Measurements from ENCODE around the gene OLIG2.

Gene OLIG2

DNA sequence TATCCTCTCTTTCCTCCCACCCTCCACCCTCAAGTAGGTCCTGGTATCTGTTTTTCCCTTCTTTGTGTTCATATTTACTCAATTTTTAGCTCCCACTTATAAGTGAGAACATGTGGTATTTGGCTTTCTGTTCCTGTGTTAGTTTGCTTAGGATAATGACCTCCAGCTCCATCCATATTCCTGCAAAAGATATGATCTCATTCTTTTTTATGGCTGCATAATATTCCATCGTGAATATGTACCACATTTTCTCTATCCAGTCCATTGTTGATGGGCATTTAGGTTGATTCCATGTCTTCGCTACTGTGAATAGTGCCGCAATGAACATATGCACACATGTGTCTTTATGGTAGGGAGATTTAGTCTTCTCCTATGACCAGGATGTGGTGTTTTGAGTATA, 14.5 kb downstream of the OLIG2 start:
- no peak for DNase-seq
- Histone ChIP-seq H3K4me1 (no peaks in the 10 kb centered on the region), H3K27ac (no peak overlapping the region), H3K27me3 (peaks cover 0 to 43% of the 10 kb centered on the region in 2 donors), H3K4me3 (no peak overlapping the region), H3K9me3 (no peaks in the 10 kb centered on the region), H3K36me3 (no peaks in the 10 kb centered on the region)
- intact Hi-C loops (cut with DNase I; ENCODE audit: low total_unique reads), result loop anchor here (10.0 kb wide), 1 partner anchor 1005 kb away; no protein-coding TSS in a partner anchor
- TF ChIP-seq, protein P1, sequence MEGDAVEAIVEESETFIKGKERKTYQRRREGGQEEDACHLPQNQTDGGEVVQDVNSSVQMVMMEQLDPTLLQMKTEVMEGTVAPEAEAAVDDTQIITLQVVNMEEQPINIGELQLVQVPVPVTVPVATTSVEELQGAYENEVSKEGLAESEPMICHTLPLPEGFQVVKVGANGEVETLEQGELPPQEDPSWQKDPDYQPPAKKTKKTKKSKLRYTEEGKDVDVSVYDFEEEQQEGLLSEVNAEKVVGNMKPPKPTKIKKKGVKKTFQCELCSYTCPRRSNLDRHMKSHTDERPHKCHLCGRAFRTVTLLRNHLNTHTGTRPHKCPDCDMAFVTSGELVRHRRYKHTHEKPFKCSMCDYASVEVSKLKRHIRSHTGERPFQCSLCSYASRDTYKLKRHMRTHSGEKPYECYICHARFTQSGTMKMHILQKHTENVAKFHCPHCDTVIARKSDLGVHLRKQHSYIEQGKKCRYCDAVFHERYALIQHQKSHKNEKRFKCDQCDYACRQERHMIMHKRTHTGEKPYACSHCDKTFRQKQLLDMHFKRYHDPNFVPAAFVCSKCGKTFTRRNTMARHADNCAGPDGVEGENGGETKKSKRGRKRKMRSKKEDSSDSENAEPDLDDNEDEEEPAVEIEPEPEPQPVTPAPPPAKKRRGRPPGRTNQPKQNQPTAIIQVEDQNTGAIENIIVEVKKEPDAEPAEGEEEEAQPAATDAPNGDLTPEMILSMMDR (IDR thresholded peaks at IDR 0.05), result no peak

DNA sequence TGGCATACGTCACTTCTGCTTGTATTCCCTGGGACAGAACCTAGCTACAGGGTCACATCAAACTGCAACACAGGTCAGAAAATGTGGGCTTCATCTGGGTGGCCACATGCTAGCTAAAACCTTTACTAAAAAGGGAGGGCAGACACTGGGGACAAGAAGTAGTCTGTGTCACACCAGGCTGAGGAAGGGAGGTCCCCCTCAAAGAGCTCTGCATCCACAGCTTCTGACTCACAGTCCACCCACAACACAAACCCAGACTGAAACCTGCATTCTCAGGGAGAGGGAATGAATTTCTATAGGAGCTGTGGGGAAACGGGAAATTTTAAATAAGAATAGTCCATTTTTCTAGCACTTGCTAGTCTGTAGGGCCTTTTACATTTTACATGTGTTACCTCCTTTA, 16.2 kb downstream of the OLIG2 start:
- no peak overlapping the region for H3K27ac ChIP-seq
- H3K4me3 ChIP-seq, result no peak overlapping the region
- no peaks in the 10 kb centered on the region for H3K4me1 ChIP-seq
- peaks cover 0 to 45% of the 10 kb centered on the region in 2 donors for H3K27me3 ChIP-seq
- DNase-seq, result no peak
- no peaks in the 10 kb centered on the region for H3K9me3 ChIP-seq
- TF ChIP-seq, protein P1 (IDR thresholded peaks at IDR 0.05), result no peak
- no peaks in the 10 kb centered on the region for H3K36me3 ChIP-seq
- intact Hi-C loops (cut with DNase I; ENCODE audit: low total_unique reads), result loop anchor here (10.0 kb wide), 1 partner anchor 1007 kb away; no protein-coding TSS in a partner anchor

DNA sequence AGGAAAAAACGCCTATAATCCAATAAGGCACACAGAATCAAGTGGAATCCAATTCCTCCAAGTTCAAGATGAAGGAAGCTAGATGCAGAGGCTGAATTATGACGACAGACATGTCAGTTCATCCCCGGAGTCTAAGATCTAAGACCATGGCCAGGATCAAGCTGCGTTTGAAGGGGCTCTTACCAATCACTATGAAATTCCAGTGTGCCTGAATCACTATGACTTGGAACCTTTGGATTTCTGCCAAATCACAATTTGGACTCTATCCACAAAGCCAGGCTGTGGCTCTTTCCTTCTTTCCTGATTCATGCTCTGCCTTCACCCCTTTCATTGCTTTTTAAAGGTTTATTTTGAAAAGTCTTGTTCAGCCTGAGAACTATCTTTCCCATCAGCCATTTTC, 17.1 kb downstream of the OLIG2 start:
- H3K9me3 ChIP-seq, result no peaks in the 10 kb centered on the region
- TF ChIP-seq, protein P1 (IDR thresholded peaks at IDR 0.05), result no peak
- intact Hi-C loops (cut with DNase I; ENCODE audit: low total_unique reads), result loop anchor here (10.0 kb wide), 1 partner anchor 1008 kb away; no protein-coding TSS in a partner anchor
- no peak for DNase-seq
- no peaks in the 10 kb centered on the region for H3K4me1 ChIP-seq
- H3K27ac ChIP-seq, result no peak overlapping the region
- H3K4me3 ChIP-seq, result no peak overlapping the region
- no peaks in the 10 kb centered on the region for H3K36me3 ChIP-seq
- H3K27me3 ChIP-seq, result peaks cover 0 to 48% of the 10 kb centered on the region in 2 donors

DNA sequence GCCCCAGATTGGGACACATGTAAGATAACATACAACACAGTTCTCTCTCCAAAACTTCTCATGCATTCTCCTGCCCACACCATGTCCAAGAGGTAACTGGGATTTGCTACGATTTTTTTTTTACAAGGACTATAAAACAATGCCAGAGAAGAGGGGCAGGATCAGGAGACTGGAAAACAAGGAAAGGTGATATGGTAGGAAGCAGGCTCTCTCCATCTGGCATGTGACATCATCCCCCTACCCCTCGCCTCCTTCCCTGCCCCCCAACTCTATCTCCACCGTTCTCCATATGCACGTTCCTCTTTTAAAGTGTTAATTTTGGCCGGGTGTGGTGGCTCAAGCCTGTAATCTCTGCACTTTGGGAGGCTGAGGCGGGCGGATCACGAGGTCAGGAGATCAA, 20.7 kb downstream of the OLIG2 start:
- intact Hi-C loops (cut with DNase I; ENCODE audit: low total_unique reads), result loop anchor here (10.0 kb wide), 1 partner anchor 1012 kb away; no protein-coding TSS in a partner anchor
- Histone ChIP-seq H3K36me3 (no peaks in the 10 kb centered on the region), H3K4me1 (no peaks in the 10 kb centered on the region), H3K27ac (no peak overlapping the region), H3K27me3 (peaks cover 0 to 44% of the 10 kb centered on the region in 2 donors), H3K4me3 (no peak overlapping the region), H3K9me3 (no peaks in the 10 kb centered on the region)
- TF ChIP-seq, protein P1 (IDR thresholded peaks at IDR 0.05), result no peak
- DNase-seq, result no peak

DNA sequence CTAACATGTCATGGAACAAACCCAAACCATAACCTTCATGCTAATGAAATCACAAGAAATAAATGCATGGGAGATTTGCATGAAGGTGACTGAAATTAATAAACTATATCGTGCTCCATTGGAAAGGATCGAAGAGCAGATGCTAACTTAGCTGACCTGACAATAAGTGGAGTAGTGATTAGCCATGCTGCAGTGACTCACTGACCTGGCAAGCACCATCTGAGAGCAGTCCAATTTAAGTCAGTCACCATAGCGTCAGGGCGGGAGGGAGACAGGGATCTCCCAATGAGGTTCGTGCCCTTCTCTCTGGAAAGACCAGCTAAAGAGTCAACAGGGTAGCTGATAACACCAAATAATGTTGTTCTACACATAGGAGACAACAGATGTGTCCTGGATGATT, 21.5 kb downstream of the OLIG2 start:
- H3K4me3 ChIP-seq, result no peak overlapping the region
- H3K4me1 ChIP-seq, result no peaks in the 10 kb centered on the region
- intact Hi-C loops (cut with DNase I; ENCODE audit: low total_unique reads), result loop anchor here (10.0 kb wide), 1 partner anchor 1012 kb away; no protein-coding TSS in a partner anchor
- H3K27me3 ChIP-seq, result peaks cover 0 to 39% of the 10 kb centered on the region in 2 donors
- no peak for DNase-seq
- no peak overlapping the region for H3K27ac ChIP-seq
- H3K9me3 ChIP-seq, result no peaks in the 10 kb centered on the region
- TF ChIP-seq, protein P1 (IDR thresholded peaks at IDR 0.05), result no peak
- no peaks in the 10 kb centered on the region for H3K36me3 ChIP-seq

DNA sequence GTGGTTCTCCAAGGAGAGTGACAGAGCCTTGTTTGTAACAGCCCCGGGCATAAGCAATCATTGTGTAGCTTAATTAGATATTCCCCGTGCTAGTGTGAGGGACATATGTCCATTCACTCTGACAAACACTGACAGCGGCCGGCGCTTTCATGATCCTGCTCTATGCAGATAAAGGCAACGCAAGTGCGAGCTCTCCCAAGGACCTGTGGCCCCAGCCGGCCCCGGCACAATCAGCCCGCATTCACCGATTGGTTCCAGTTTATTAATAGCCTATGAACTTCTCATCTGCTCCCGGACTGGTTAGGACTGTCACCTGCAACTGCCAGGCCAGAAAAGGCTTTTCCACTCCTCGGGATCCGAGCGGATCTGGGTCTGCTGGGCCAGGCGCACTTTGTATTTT, 26.2 kb downstream of the OLIG2 start:
- peaks cover 0 to 20% of the 10 kb centered on the region in 2 donors for H3K27me3 ChIP-seq
- TF ChIP-seq, protein P1 (IDR thresholded peaks at IDR 0.05), result no peak
- H3K4me1 ChIP-seq, result no peaks in the 10 kb centered on the region
- no peak for DNase-seq
- H3K36me3 ChIP-seq, result no peaks in the 10 kb centered on the region
- no peaks in the 10 kb centered on the region for H3K9me3 ChIP-seq
- H3K4me3 ChIP-seq, result no peak overlapping the region
- intact Hi-C loops (cut with DNase I; ENCODE audit: low total_unique reads), result no loop called here
- H3K27ac ChIP-seq, result no peak overlapping the region
